Measurements from ENCODE around the gene TIA1. TPM values are rescaled to one million over a fixed set of nuclear protein-coding genes. Genes with fewer than 3 reads are reported as not detected.
A peak's percentile ranks its signal among the peaks of the same experiment; 100 is the strongest.

TIA1 gene
- total RNA-seq, 2 experiments from 2014 or later: 121 to 129 TPM

- BruUV-seq (replicated peaks): no TSS peak
- DNase-seq (ENCODE audit: low spot score): peak; percentile 17
- ChIA-PET CTCF (ENCODE audit: unreplicated experiment) (no interaction called here), POLR2A (interaction anchor here (0.6 to 4.0 kb wide), 11 partner anchors 9 to 339 kb away, joined by 3 to 36 read pairs (median 5); partner anchors contain the start of genes C2orf42, PCYOX1 and SNRPG)
- H4K20me1 ChIP-seq (ENCODE audit: insufficient read depth, low read length): peaks cover 14% of the 10 kb centered on the region
- intact Hi-C loops (cut with micrococcal nuclease; ENCODE audit: unreplicated experiment): loop anchor here (1.0 to 5.0 kb wide), 7 partner anchors 10 to 820 kb away; partner anchors contain the start of genes C2orf42, NAGK, PCBP1 and SNRPG
- H3K9me2 ChIP-seq (ENCODE audit: insufficient read depth, low read length): no peaks in the 10 kb centered on the region
- peak overlapping the region; percentile 98 for H3K4me2 ChIP-seq (ENCODE audit: low read length)
- H3K36me3 ChIP-seq (ENCODE audit: insufficient read depth, low read length): peaks cover 30% of the 10 kb centered on the region
- H3K79me2 ChIP-seq (ENCODE audit: insufficient read depth, low read depth, low read length): peaks cover 58% of the 10 kb centered on the region
- peak overlapping the region; percentile 86 for H3K4me3 ChIP-seq (ENCODE audit: low read depth, low read length, poor library complexity, severe bottlenecking)
- no peak for TF ChIP-seq EZH2phosphoT487 (IDR thresholded peaks at IDR 0.05; ENCODE audit: borderline replicate concordance, low read depth, low read length)
- TF ChIP-seq, protein P1, sequence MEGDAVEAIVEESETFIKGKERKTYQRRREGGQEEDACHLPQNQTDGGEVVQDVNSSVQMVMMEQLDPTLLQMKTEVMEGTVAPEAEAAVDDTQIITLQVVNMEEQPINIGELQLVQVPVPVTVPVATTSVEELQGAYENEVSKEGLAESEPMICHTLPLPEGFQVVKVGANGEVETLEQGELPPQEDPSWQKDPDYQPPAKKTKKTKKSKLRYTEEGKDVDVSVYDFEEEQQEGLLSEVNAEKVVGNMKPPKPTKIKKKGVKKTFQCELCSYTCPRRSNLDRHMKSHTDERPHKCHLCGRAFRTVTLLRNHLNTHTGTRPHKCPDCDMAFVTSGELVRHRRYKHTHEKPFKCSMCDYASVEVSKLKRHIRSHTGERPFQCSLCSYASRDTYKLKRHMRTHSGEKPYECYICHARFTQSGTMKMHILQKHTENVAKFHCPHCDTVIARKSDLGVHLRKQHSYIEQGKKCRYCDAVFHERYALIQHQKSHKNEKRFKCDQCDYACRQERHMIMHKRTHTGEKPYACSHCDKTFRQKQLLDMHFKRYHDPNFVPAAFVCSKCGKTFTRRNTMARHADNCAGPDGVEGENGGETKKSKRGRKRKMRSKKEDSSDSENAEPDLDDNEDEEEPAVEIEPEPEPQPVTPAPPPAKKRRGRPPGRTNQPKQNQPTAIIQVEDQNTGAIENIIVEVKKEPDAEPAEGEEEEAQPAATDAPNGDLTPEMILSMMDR (conservative IDR thresholded peaks at IDR 0.05; ENCODE audit: low read length): no peak
- H3K9me3 ChIP-seq (ENCODE audit: low read length): no peaks in the 10 kb centered on the region
- peak overlapping the region; percentile 65; the same call in 1 of the 2 replicates for H2AFZ ChIP-seq (ENCODE audit: low read length)
- peak overlapping the region; percentile 86 for H3K27ac ChIP-seq (ENCODE audit: low read depth, low read length, poor library complexity, severe bottlenecking)
- H3K4me1 ChIP-seq (ENCODE audit: insufficient read depth, low read length, poor library complexity, severe bottlenecking): peaks cover 29% of the 10 kb centered on the region
Observed at GRCh38 chr2:70247364-70248180, 856 bp downstream of the TIA1 start.

DNA sequence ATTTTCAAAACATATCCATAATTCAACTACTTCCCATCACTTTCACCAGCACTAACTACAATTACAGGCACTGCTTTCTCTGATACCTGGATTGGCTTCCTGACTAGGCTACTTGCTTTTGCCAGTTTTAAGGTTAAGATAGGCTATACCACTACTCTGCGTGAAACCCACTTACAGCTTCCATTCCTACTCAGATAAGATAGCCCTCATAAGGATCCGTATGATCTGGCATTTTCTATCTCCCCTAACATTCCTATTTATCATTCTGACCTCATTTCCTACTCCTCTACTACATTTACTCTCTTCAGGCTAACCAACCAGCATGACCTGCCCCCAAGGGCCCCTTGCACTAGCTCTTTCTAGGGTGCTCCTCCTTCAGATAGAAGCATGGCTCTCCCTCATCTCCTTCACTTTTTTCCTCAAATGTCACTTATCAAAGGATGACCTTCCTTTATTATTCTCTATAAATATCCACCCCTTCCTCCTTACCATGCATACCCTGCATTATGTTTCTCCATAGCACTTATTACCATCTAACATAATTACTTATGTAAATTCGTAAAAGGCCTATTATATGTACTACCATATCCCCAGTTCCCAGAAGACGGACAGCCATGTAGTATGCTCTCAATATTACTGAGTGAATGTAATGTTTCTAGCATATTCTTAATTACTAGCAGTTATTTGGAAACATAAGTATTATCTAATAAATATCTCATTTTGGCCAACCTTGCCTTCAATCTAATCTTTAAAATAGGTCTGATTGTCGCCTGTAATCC is 4.4 kb downstream of the TIA1 start:
- H4K20me1 ChIP-seq (ENCODE audit: insufficient read depth, low read length): peaks cover 20% of the 10 kb centered on the region
- H3K9me2 ChIP-seq (ENCODE audit: insufficient read depth, low read length): no peaks in the 10 kb centered on the region
- DNase-seq (ENCODE audit: low spot score): no peak
- no TSS peak for BruUV-seq (replicated peaks)
- CTCF ChIA-PET (ENCODE audit: unreplicated experiment): no interaction called here
- H2AFZ ChIP-seq (ENCODE audit: low read length): no peak overlapping the region
- POLR2A ChIA-PET: no interaction called here
- H3K4me3 ChIP-seq (ENCODE audit: low read depth, low read length, poor library complexity, severe bottlenecking): no peak overlapping the region
- H3K9me3 ChIP-seq (ENCODE audit: low read length): peaks cover 8% of the 10 kb centered on the region; the same call in 1 of the 2 replicates
- no peak overlapping the region for H3K27ac ChIP-seq (ENCODE audit: low read depth, low read length, poor library complexity, severe bottlenecking)
- H3K4me1 ChIP-seq (ENCODE audit: insufficient read depth, low read length, poor library complexity, severe bottlenecking): peaks cover 23% of the 10 kb centered on the region
- H3K79me2 ChIP-seq (ENCODE audit: insufficient read depth, low read depth, low read length): peaks cover 93% of the 10 kb centered on the region
- no peak overlapping the region for H3K4me2 ChIP-seq (ENCODE audit: low read length)
- intact Hi-C loops (cut with micrococcal nuclease; ENCODE audit: unreplicated experiment): no loop called here
- TF ChIP-seq, protein P1 (conservative IDR thresholded peaks at IDR 0.05; ENCODE audit: low read length): no peak
- no peak for TF ChIP-seq EZH2phosphoT487 (IDR thresholded peaks at IDR 0.05; ENCODE audit: borderline replicate concordance, low read depth, low read length)
- peaks cover 66% of the 10 kb centered on the region for H3K36me3 ChIP-seq (ENCODE audit: insufficient read depth, low read length)
